ENCODE results near the gene SHC4.

- TF ChIP-seq CTCF (IDR thresholded peaks at IDR 0.05) (peak in 1 of 3 donors; percentile 22), POLR2A (IDR thresholded peaks at IDR 0.05) (no peak)
Measured at GRCh38 chr15:48861813-48862431, 101.8 kb downstream of the SHC4 start.

Measured in lower leg skin (tissue), 3 donors.